ACC112 (cell line): Measurements from ENCODE around the gene CHST8.
"Not testable (repeated sequence)": the region's sequence is repeated elsewhere in the genome, so short reads cannot be mapped to it uniquely, and the experiment has no call there.

Experiments
- H2AFZ ChIP-seq: fragments of 200-600 bp; sonication (generic); one replicate; pipeline ENCODE4 v1.6.0; 2017; ENCODE audit warnings: antibody characterized with exemption, low read length; ENCODE audit not compliant: unreplicated experiment
- H3K27ac ChIP-seq: fragments of 200-600 bp; sonication (generic); 2 replicates; pipeline ENCODE4 v1.5.1; 2014; ENCODE audit warnings: low read depth, mild to moderate bottlenecking, antibody characterized with exemption, low read length, moderate library complexity
- H3K27me3 ChIP-seq: fragments of 200-600 bp; sonication (generic); 2 replicates; pipeline ENCODE4 v1.6.1; 2014; ENCODE audit warnings: mild to moderate bottlenecking, antibody characterized with exemption, low read length, moderate library complexity, mixed read lengths; ENCODE audit not compliant: insufficient read depth
- H3K36me3 ChIP-seq: fragments of 200-600 bp; sonication (generic); 2 replicates; pipeline ENCODE4 v1.6.1; 2016; ENCODE audit warnings: mild to moderate bottlenecking, antibody characterized with exemption, low read length, moderate library complexity, mixed read lengths; ENCODE audit not compliant: insufficient read depth
- H3K4me1 ChIP-seq: fragments of 200-600 bp; sonication (generic); one replicate; pipeline ENCODE4 v1.6.1; 2016; ENCODE audit warnings: low read length, mixed read lengths; ENCODE audit not compliant: insufficient read depth, unreplicated experiment, control insufficient read depth
- H3K4me3 ChIP-seq: fragments of 200-600 bp; sonication (generic); 2 replicates; pipeline ENCODE4 v1.5.1; 2014; ENCODE audit warnings: mild to moderate bottlenecking, low read depth, low read length
- H3K79me2 ChIP-seq: fragments of 200-600 bp; sonication (generic); one replicate; pipeline ENCODE4 v1.6.0; 2016; ENCODE audit warnings: low read length; ENCODE audit not compliant: control insufficient read depth, unreplicated experiment, insufficient read depth

The CHST8 gene

GRCh38 chr19:33691030-33691427, 69.3 kb downstream of the CHST8 start:
- Histone ChIP-seq H3K27me3 (peaks cover 23% of the 10 kb centered on the region), H3K36me3 (no peaks in the 10 kb centered on the region), H3K27ac (no peak overlapping the region), H3K79me2 (no peaks in the 10 kb centered on the region), H2AFZ (no peak overlapping the region), H3K4me3 (no peak overlapping the region), H3K4me1 (no peaks in the 10 kb centered on the region)

GRCh38 chr19:33691736-33692135, 70.0 kb downstream of the CHST8 start:
- no peak overlapping the region for H3K27ac ChIP-seq
- peaks cover 16% of the 10 kb centered on the region for H3K27me3 ChIP-seq
- no peaks in the 10 kb centered on the region for H3K36me3 ChIP-seq
- no peak overlapping the region for H3K4me3 ChIP-seq
- H3K4me1 ChIP-seq, result no peaks in the 10 kb centered on the region
- no peak overlapping the region for H2AFZ ChIP-seq
- no peaks in the 10 kb centered on the region for H3K79me2 ChIP-seq

- no peak overlapping the region for H3K4me3 ChIP-seq
- H3K4me1 ChIP-seq, result no peaks in the 10 kb centered on the region
- H3K79me2 ChIP-seq, result no peaks in the 10 kb centered on the region
- no peak overlapping the region for H3K27ac ChIP-seq
- H3K36me3 ChIP-seq, result no peaks in the 10 kb centered on the region
- peaks cover 4% of the 10 kb centered on the region; the same call in 1 of the 2 replicates for H3K27me3 ChIP-seq
- H2AFZ ChIP-seq, result no peak overlapping the region
Measured at GRCh38 chr19:33693678-33694077, 71.9 kb downstream of the CHST8 start.

- not testable (repeated sequence) for H2AFZ ChIP-seq, H3K27ac ChIP-seq, H3K27me3 ChIP-seq, H3K4me3 ChIP-seq, H3K4me1 ChIP-seq, H3K79me2 ChIP-seq, H3K36me3 ChIP-seq
Measured at GRCh38 chr19:33695547-33695946, 73.8 kb downstream of the CHST8 start.

GRCh38 chr19:33697766-33698165, 76.0 kb downstream of the CHST8 start:
- H3K36me3 ChIP-seq, result no peaks in the 10 kb centered on the region
- H3K4me3 ChIP-seq, result no peak overlapping the region
- H3K4me1 ChIP-seq, result no peaks in the 10 kb centered on the region
- no peak overlapping the region for H2AFZ ChIP-seq
- no peaks in the 10 kb centered on the region for H3K79me2 ChIP-seq
- peaks cover 18% of the 10 kb centered on the region; the same call in 1 of the 2 replicates for H3K27me3 ChIP-seq
- H3K27ac ChIP-seq, result no peak overlapping the region

GRCh38 chr19:33698576-33699435, 77.1 kb downstream of the CHST8 start:
- Histone ChIP-seq H3K79me2 (no peaks in the 10 kb centered on the region), H3K27ac (no peak overlapping the region), H3K36me3 (no peaks in the 10 kb centered on the region), H2AFZ (no peak overlapping the region), H3K27me3 (peaks cover 13% of the 10 kb centered on the region; the same call in 1 of the 2 replicates), H3K4me3 (no peak overlapping the region), H3K4me1 (no peaks in the 10 kb centered on the region)

GRCh38 chr19:33699754-33700407, 78.1 kb downstream of the CHST8 start:
- no peaks in the 10 kb centered on the region for H3K79me2 ChIP-seq
- H3K36me3 ChIP-seq, result no peaks in the 10 kb centered on the region

GRCh38 chr19:33700408-33701013, 78.8 kb downstream of the CHST8 start:
- no peak overlapping the region for H3K27ac ChIP-seq
- no peak overlapping the region for H2AFZ ChIP-seq
- peaks cover 13% of the 10 kb centered on the region; the same call in 1 of the 2 replicates for H3K27me3 ChIP-seq
- no peak overlapping the region for H3K4me3 ChIP-seq
- no peaks in the 10 kb centered on the region for H3K79me2 ChIP-seq
- no peaks in the 10 kb centered on the region for H3K36me3 ChIP-seq
- no peaks in the 10 kb centered on the region for H3K4me1 ChIP-seq

More at GRCh38 chr19:33699754-33700407, 78.1 kb downstream of the CHST8 start:
- Histone ChIP-seq H3K27me3 (peaks cover 13% of the 10 kb centered on the region; the same call in 1 of the 2 replicates), H3K4me1 (no peaks in the 10 kb centered on the region), H3K4me3 (no peak overlapping the region), H2AFZ (no peak overlapping the region), H3K27ac (no peak overlapping the region)

- no peaks in the 10 kb centered on the region for H3K4me1 ChIP-seq
- no peaks in the 10 kb centered on the region for H3K36me3 ChIP-seq
- no peak overlapping the region for H3K4me3 ChIP-seq
- no peak overlapping the region for H3K27ac ChIP-seq
- no peak overlapping the region for H2AFZ ChIP-seq
- H3K27me3 ChIP-seq, result peaks cover 13% of the 10 kb centered on the region; the same call in 1 of the 2 replicates
- H3K79me2 ChIP-seq, result no peaks in the 10 kb centered on the region
Measured at GRCh38 chr19:33701565-33701964, 79.8 kb downstream of the CHST8 start.

- no peak overlapping the region for H3K27ac ChIP-seq
- H2AFZ ChIP-seq, result no peak overlapping the region
- H3K27me3 ChIP-seq, result peaks cover 13% of the 10 kb centered on the region; the same call in 1 of the 2 replicates
- no peak overlapping the region for H3K4me3 ChIP-seq
- no peaks in the 10 kb centered on the region for H3K79me2 ChIP-seq
- no peaks in the 10 kb centered on the region for H3K36me3 ChIP-seq
- no peaks in the 10 kb centered on the region for H3K4me1 ChIP-seq
Measured at GRCh38 chr19:33702606-33703437, 81.1 kb downstream of the CHST8 start.
